ENCODE results near the gene SMIM13.
"Not testable (repeated sequence)": the region's sequence is repeated elsewhere in the genome, so short reads cannot be mapped to it uniquely, and the experiment has no call there.

The SMIM13 gene

DNA sequence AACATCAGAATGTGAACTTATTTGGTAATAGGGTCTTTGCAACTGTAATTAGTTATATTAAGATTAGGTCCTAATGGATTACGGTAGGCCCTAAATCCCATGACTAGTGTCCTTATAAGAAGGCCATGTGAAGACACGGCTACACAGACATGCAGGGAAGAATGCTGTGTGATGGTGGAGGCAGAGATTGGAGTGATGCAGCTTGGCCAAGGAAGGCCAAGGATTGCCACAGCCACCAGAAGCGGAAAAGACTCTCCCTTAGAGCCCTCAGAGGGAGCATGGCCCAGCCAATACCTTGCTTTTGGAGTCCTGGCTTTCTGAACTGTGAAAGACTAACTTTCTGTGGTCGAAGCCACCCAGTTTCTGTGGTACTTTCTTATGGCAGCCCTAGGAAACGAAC, 9.7 kb upstream of the SMIM13 start:
- DNase-seq (ENCODE audit: low read depth) = no peak

DNA sequence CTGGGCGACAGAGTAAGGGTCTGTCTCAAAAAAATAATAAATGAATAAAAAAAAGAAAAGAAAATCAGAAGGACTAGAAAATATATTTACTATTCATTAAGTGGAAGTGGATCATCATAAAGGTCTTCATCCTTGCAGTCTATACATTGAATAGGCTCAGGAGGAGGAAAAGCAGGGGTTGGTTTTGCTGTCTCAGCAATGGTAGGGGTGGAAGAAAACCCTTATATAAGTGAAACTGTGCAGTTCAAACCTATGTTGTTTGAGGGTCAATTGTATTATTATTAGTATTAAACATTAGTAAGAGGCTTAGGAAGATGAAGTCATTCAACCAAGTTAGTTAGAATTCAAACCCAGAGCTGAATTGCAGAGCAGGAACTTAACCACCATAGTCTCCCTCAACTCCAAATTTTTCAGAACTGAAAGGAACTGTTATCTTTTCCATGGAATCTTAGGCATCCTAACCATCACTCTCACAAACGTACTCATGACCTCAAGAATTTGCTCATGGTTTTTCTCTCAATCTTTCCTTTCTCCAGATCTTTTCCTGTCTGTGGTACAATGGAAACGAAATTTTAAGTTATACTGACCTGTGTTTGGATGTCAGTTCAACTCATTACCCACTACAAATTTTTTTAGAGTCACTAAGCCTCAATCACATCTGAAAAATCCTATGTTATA, 7.7 kb upstream of the SMIM13 start:
- DNase-seq (ENCODE audit: low read depth) = no peak

DNA sequence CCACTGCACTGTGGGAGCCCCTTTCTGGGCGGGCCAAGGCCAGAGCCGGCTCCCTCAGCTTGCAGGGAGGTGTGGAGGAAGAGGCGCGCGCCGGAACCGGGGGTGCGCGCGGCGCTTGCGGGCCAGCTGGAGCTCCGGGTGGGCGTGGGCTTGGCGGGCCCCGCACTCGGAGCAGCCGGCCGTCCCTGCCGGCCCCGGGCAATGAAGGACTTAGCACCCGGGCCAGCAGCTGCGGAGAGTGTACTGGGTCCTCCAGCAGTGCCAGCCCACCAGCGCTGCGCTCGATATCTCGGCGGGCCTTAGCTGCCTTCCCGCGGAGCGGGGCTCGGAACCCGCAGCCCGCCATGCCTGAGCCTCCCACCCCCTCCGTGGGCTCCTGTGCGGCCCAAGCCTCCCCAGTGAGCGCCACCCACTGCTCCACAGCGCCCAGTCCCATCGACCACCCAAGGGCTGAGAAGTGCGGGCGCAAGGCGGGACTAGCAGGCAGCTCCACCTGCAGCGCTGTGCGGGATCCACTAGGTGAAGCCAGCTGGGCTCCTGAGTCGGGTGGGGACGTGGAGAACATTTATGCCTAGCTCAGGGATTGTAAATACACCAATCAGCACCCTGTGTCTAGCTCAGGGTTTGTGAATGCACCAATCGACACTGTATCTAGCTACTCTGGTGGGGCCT, 6.4 kb upstream of the SMIM13 start:
- DNase-seq (ENCODE audit: low read depth) = not testable (repeated sequence)

DNA sequence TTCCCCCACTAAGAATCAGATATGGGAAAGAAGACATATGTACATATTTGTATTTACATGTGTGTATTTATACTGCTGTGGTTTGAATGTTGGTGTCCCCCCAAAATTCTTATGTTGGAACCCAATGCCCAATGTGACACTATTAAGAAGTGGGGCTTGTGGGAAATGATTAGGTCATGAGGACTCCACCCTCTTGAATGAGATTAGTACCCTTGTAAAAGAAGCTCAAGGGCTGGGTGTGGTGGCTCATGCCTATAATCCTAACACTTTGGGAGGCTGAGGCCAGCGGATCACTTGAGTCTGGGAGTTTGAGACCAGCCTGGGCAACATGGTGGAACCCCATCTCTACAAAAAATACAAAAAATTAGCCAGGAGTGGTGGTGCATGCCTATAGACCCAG, 3.9 kb upstream of the SMIM13 start:
- DNase-seq (ENCODE audit: low read depth) = no peak

DNA sequence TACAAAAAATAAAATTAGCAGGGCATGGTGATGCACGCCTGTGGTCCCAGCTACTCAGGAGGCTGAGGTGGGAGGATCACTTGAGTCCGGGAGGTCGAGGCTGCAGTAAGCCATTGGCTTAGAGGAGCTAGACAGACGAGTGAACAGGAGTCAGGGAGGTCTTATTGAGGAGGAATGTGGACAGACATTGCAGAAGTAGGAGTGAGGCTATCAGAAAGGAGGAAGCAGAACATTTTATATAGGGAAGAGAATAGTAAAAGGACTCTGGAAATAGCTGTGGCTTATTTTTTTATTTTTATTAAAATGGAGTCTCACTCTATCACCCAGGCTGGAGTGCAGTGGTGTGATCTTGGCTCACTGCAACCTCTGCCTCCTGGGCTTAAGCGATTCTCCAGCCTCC, 2.5 kb upstream of the SMIM13 start:
- DNase-seq (ENCODE audit: low read depth) = not testable (repeated sequence)

DNA sequence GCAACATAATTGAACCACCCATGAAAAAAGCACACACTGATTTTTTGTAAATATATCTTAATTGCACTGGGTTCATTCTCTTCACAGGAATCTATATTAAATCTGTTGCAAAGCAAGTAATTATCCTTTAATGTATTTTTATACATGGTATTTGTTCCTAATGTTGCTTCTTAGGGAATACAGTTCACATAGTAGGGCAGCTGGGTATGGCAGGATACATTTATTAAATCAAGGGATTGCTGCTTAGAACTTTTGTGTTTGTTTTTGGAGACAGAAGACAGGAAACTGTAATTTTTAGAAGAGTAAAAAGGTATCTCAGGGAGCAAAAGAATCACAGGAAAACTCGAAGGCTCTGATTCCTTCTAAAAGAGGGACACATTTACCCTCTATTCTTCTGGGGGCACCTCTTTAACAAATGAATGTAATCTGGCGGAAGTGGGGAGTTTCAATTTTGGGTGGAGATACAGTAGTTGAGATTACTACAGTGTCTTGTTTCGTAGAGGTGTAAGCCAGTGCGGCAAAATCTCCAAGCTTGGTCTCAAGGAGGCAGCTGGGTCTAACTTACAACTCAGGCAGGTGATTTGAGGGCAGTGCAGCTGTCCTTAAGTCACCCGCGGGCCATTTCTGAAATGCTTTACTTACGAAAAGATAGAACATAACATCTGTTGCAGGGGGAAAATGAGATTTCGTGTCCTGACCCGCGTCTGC, 812 bp upstream of the SMIM13 start:
- peak; percentile 6 for DNase-seq (ENCODE audit: low read depth)

DNA sequence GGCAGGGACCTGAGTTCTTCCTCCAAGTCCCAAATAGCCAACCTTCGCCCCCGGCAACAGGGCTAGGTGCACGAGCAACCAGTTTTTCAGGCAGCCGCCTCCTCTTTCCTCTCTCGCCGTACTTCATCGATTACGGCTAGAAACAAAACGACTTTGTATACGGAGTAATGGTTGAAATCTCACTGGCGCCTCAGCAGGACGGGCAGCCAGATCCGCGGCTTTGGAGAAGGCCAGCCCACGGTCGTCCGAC, 333 bp upstream of the SMIM13 start:
- no peak for DNase-seq (ENCODE audit: low read depth)

DNA sequence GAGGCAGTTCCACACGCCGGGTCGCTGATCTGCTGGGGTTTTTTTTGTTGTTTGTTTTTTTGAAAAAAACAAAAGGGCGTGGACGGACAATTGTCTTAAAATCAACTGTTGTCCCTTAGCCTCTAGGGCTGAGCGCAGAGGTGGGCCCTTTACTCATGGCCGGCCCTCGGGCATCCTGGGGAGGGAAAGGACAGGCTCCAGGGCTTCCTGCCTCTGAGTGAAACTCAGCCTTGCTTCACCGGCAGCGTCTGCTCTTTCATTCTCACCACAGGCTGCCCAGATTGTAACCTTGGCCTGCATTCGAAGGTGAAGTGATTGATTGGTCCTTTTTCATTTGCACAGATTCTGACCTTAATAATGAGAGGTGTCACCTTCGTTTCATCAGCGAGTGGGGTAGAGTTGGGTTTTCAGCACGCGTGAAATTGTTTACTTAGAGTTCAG, 797 bp downstream of the SMIM13 start:
- peak; percentile 18 for DNase-seq (ENCODE audit: low read depth)

DNA sequence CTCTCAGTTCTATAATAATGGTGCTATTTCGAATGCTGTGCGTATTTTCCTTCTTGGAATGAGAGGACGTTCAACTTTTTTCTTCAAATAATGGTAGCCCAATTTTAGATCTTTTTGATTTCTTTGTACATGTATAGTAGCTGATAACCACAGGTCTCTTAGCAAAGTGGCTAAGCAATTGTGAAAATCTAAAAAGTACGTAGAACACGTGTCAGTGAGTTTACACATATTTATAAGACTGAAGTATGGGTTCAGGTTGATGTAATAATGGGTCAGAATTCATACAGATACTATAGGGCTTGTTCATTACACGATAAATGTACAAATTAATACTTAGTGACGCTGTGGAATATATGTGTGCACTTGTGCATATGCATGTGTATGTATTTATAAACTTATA, 1.3 kb downstream of the SMIM13 start:
- no peak for DNase-seq (ENCODE audit: low read depth)

DNA sequence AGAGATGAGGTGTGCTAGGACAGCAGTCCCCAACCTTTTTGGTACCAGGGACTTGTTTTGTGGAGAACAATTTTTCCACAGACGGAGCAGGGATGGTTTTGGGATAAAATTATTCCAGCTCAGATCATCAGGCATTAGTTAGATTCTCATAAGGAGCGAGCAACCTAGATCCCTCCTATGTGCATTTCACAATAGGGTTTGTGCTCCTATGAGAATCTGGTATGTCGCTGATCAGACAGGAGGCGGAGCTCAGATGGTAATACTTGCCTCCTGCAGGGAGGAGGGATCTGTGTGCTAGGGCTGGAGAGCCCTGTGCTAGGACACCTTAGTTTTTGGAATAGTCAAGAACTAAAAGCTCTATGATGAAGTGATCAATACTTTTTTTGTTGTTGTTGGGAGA, 2.5 kb downstream of the SMIM13 start:
- no peak for DNase-seq (ENCODE audit: low read depth)

DNA sequence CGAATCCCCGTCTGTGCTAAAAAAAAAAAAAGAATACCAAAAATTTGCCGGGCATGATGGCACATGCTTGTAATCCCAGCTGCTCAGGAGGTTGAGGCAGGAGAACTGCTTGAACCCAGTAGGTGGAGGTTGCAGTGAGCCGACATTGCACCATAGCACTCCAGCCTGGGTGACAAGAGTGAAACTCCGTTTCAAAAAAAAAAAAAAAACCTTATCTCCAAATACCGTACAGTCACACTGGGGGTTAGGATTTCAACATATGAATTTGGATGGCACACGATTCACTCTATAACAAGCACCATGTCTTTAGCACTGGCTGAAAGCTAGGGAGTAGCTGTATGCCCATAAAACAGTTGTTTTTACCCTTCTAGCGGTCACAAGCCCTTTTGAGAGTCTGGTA, 3.8 kb downstream of the SMIM13 start:
- DNase-seq (ENCODE audit: low read depth) = no peak

DNA sequence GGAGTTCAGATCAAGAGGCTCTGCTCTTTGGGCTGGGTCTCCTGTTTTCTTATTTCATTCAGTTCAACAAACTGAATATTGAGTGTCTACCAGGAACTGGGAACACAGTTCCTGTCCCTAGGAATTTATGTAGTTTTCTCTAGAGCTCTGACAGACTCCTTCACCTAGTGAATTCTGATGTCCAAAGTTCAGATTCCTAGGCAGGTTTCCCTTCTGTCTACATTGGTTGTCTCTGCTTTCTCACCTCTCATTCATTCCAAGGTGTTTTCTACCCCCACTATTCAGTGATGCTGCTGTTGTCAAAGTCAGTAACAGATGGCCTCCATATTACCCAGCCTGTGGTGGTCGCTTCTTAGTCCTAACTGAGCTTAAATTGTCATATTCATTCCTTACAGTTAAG, 4.4 kb downstream of the SMIM13 start:
- no peak for DNase-seq (ENCODE audit: low read depth)

DNA sequence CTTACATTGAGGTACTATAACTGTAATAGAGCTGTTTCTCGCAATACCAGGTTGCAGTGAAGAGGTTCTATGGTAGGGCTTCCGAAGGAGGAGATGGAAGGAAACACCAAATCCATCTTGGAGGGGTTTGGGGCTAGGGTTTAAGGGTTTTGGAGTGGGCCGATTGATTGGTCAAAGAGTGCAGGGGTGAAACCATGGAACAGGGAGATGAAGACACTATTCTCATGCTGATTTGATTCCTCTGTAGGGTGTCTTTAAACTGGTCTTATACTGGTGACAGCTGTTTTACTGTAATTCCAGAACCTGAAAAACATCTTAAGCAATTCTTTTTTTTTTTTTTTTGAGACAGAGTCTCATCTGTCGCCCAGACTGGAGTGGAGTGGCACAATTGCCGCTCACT, 7.8 kb downstream of the SMIM13 start:
- DNase-seq (ENCODE audit: low read depth) = no peak

DNA sequence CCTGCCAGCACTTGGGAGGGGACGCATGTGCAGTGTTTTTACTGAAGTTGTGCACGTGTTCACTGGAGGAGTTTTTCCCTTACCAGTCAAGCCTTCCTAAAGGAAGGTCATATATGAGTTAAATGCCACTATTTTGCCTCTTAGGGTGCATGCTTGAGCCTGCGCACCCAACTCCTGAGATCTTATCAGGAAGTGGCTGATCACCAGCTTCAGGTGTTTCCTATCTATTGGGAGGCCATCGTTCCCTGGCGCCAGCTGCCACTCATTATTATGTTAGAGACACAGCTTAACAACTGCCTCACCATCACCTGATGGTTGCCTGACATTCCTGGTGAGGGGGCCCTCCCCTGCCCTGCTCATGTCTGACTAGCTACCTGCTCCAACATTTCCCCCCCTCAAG, 9.4 kb downstream of the SMIM13 start:
- no peak for DNase-seq (ENCODE audit: low read depth)

DNA sequence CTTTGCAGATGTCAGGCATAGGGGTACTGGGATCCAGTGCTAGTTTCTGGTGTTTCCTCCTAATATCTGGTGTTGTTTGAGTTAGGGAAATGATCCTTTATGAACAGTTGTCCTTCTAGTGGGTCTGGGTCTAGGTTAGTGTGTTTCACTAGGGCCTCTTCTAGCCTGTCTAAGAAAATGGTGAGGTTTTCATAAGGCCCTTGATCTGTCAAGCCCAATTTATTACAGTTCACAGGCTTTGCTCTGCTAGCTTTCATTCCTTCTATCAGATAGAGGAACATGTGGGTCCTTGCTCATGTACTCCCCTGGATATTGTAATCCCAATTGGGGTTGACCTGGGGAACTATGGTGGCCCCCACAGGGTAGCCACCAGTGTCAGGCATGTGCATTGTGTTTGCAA, 15.1 kb downstream of the SMIM13 start:
- DNase-seq (ENCODE audit: low read depth) = no peak

DNA sequence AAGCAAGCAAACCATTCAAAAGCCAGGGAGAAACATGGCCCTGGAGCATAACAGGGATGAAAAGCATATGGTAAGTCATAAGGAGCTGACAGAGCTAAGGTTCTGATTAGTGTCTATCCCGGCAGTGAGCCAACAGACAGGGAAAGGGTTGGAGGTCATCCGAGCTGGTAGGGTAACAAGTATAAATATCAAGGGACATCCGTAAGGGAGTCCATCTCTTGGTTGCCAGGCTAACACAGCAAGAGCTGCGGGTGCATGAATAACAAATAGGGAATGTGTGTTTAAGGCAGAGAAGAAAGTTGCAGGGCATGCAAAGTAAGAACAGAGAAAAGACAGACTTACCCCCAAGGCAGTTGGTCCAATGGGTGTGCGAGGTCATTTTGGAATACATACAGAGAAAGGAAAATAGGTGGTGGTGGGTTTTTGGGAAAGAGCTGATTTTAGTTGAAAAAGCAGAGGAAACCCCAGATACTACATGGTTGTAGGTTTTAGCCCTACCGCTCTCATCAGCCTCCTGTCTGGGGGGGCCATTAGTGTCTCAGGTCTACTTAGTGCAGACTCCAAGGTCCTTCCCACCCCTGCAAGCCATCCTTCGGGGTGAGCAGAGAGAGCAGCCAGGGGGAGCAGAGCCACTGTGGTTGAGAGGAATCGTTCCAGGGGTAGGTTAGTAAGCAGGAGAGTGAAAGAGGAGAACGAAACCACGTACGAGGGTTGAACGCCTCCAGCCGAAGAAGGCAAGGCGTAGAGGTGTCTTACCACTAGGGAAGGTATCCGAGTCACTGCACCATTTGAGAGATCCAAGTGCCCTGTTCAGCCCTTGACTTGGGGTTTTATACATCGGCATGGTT, 17.5 kb downstream of the SMIM13 start, which contains the start of gene ERVFRD-1:
TSS of gene ERVFRD-1 (minus strand) at position 805 of the 848 bp plus-strand sequence. CDS start 6,415 bp downstream, outside the sequence.
- DNase-seq (ENCODE audit: low read depth) = no peak

DNA sequence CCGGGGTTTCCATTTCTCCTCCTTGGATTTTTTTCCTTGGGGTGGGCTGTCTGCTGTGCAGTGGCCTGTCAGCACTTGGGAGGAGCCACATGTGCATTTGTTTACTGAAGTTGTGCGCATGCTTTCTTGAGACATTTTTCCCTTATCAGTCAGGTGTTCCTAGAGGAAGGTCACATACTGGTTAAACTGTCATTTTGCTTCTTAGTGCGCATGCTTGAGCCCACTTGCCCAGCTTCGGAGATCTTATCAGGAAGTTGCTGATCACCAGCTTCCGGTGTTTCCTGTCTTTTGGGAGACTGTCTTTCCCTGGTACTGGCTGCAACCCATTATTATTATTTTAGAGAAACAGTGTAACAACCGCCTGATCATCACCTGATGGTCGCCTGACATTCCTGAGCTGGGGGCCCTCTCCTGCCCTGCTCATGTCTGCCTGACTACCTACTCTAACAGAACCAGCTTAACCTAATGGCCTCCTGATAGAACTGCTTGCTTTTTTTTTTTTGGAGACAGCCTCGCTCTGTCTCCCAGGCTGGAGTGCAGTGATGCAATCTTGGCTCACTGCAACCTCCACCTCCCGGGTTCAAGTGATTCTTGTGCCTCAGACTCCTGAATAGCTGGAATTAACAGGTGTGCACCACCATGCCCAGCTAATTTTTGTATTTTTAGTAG, 18.3 kb downstream of the SMIM13 start:
- no peak for DNase-seq (ENCODE audit: low read depth)

DNA sequence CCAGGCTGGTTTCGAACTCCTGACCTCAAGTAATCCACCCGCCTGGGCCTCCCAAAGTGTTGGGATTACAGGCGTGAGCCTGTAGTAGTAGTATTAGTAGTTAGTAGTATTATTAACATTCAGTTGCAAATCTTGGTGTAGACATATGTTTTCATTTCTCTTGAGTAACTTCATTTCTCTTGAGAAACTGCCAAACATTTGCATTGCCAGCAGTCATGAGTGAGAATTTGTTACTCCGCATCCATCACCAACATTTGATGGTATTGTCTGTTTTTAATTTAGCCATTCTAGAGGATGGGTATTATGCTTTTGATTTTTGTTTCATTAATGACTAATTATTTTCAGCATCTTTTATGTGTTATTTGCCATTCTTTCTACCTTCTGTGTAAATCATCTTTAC, 19.4 kb downstream of the SMIM13 start:
- DNase-seq (ENCODE audit: low read depth) = no peak

DNA sequence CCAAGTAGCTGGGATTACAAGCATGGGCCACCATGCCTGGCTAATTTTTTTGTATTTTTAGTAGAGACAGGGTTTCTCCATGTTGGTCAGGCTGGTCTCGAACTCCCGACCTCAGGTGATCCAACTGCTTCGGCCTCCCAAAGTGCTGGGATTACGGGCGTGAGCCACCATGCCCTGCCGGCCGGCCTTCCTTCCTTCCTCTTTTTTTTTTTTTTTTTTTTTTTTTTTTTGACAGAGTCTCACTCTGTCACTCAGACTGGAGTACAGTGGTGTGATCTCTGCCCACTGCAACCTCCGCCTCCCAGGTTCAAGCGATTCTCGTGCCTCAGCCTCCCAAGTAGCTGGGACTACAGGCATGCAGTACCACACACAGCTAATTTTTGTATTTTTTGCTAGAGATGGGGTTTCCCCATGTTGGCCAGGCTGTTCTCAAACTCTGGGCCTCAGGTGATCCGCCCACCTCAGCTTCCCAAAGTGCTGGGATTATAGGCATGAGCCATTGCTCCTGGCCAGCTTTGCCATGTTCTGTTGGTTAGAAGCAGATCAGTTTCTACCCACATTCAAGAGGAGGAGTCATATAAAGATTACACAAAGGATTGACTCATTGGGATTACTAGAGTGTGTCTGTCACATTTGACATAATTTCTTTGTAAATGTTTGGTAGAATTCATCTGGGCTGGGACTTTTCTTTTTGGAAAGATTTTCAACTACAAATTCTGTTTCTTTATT, 22.3 kb downstream of the SMIM13 start:
- not testable (repeated sequence) for DNase-seq (ENCODE audit: low read depth)

DNA sequence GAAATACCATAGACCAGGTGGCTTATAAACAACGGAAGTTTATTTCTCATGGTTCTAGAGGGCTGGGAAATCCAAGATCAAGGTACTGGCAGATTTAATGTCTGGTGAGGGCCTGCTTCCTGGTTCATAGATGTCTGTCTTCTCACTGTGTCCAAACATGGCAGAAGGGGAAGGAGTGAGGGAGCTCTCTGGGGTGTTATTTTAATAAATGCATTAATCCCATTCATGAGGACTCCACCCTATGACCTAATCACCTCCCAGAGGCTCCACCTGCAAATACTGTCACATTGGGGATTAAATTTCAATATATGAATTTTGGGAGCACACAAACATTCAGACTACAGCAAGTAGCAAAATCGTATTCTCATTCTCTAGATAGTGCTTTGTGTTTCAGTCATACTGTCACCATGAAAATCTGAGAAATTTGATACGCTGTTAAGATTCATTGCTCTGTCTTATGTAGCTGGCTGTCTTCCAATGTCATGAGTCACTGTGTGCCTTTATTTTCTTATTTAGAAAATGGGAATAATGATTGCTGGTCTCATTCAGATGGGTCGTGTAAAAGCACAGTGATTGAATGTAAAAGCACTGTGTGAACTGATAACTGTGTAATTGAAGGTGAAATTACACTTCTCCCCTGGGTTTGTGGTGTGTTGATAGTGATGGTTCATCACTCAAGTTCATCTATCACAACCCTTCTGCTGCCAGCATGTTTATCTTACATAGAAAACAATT, 26.8 kb downstream of the SMIM13 start:
- no peak for DNase-seq (ENCODE audit: low read depth)

DNA sequence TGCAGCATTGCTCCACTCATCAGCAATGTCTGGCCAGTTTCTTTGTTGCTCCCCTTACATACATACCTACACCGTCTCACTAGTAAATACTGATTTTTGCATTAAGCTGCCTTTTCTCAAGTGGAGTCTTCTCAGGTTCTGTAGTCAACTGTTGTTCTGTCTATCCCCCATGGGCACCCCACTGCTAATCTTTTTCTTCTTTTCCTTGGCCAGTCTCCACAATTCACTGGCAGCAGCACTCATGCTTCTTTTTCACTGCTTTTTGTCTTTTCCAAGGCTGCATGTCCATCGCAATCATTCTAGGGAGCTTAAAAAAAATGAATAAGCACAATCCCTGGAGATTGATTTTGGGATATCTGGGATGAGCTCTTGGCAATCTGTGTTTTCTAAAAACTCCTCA, 28.2 kb downstream of the SMIM13 start:
- DNase-seq (ENCODE audit: low read depth) = no peak

All from stimulated activated CD4-positive, alpha-beta T cell treated with anti-CD3 and anti-CD28 coated beads, Interleukin-2, amount 100 ng/mL, for 4 hours (primary cell).